ENCODE results near the gene ASCL4. TPM values are rescaled to one million over a fixed set of nuclear protein-coding genes. Genes with fewer than 3 reads are reported as not detected.

Gene ASCL4
- total and polyA plus RNA-seq, 2 of the 13 experiments (the other 11 are each of a cell fraction or from before 2014, with no cell fraction given), result not detected

DNA sequence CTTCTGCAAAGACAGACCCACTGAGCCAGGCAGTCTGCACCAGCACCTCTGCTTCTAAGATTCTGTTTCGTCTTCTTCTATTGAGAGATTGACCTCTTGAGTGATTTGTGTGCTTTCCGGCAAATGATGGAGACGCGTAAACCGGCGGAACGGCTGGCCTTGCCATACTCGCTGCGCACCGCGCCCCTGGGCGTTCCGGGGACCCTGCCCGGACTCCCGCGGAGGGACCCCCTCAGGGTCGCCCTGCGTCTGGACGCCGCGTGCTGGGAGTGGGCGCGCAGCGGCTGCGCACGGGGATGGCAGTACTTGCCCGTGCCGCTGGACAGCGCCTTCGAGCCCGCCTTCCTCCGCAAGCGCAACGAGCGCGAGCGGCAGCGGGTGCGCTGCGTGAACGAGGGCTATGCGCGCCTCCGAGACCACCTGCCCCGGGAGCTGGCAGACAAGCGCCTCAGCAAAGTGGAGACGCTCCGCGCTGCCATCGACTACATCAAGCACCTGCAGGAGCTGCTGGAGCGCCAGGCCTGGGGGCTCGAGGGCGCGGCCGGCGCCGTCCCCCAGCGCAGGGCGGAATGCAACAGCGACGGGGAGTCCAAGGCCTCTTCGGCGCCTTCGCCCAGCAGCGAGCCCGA, 703 bp downstream of the ASCL4 start:
- Histone ChIP-seq H3K27ac (ENCODE audit: extremely low read length, insufficient read depth, low read length) (no peak overlapping the region), H3K4me1 (ENCODE audit: insufficient read depth, low read length) (no peaks in the 10 kb centered on the region; the same call in 1 of the 2 replicates), H2AFZ (ENCODE audit: low read length) (no peak overlapping the region), H3K36me3 (replicated peaks in 1 of 2; ENCODE audit: control insufficient read depth in 1 of 2, insufficient read depth in 2 of 2, low read length in 2 of 2) (no peaks in the 10 kb centered on the region), H3K9me3 (ENCODE audit: low read length) (no peaks in the 10 kb centered on the region), H3K9ac (ENCODE audit: insufficient read depth, low read depth, low read length) (no peak overlapping the region), H3K4me2 (ENCODE audit: low read depth, low read length) (no peak overlapping the region), H3K4me3 (replicated peaks in 1 of 3; ENCODE audit: insufficient read depth in 1 of 3, low read depth in 2 of 3, low read length in 3 of 3) (no peak overlapping the region), H4K20me1 (ENCODE audit: insufficient read depth, low read length) (no peaks in the 10 kb centered on the region), H3K79me2 (ENCODE audit: insufficient read depth, low read length) (no peaks in the 10 kb centered on the region), H3K27me3 (ENCODE audit: control insufficient read depth in 1 of 2, insufficient read depth in 2 of 2, low read length in 2 of 2) (peaks cover 1 to 37% of the 10 kb centered on the region in 2 experiments)
- 52% methylated on average over 33 of the region's 66 CpGs for WGBS (ENCODE audit: low lambda C conversion rate)
- in situ Hi-C loops (cut with HindIII; ENCODE audit: extremely low pct_ligation_motif_present, low pct_unique_long_range_greater_than_20kb) (no loop called here), intact Hi-C loops (cut with micrococcal nuclease; ENCODE audit: unreplicated experiment) (no loop called here)
- ATAC-seq (no peak), DNase-seq (ENCODE audit: low spot score) (no peak), FAIRE-seq (no peak)
- CTCF ChIA-PET (ENCODE audit: low intra/inter-chr PET ratio, low total read pairs), result no interaction called here
- POLR2A ChIA-PET, result no interaction called here
- TF ChIP-seq ZHX2 (IDR thresholded peaks at IDR 0.05; ENCODE audit: low read depth) (no peak), ZHX2 (CRISPR knock-in tag; IDR thresholded peaks at IDR 0.05; ENCODE audit: borderline replicate concordance) (no peak), REST (IDR thresholded peaks at IDR 0.05; ENCODE audit: borderline replicate concordance in 1 of 2, low read depth in 1 of 2, low read length in 2 of 2) (peak in 1 of 2 experiments; percentile 13; a peak in 2 of 4 replicates)
- no TSS peak for BruUV-seq (replicated peaks)
